HG03565 (cell line): ENCODE measurements around the gene THADA.
"Not testable (repeated sequence)": the region's sequence is repeated elsewhere in the genome, so short reads cannot be mapped to it uniquely, and the experiment has no call there.

Source experiments
- ATAC-seq: cut with Tn5 transposase; IDR thresholded peaks from one replicate; pipeline ENCODE4 v1.9.1; 2021; ENCODE audit warnings: mild to moderate bottlenecking, moderate library complexity; ENCODE audit not compliant: unreplicated experiment

Gene THADA

GRCh38 chr2:43193652-43194120, 402.2 kb downstream of the THADA start:
- no peak for ATAC-seq

DNA sequence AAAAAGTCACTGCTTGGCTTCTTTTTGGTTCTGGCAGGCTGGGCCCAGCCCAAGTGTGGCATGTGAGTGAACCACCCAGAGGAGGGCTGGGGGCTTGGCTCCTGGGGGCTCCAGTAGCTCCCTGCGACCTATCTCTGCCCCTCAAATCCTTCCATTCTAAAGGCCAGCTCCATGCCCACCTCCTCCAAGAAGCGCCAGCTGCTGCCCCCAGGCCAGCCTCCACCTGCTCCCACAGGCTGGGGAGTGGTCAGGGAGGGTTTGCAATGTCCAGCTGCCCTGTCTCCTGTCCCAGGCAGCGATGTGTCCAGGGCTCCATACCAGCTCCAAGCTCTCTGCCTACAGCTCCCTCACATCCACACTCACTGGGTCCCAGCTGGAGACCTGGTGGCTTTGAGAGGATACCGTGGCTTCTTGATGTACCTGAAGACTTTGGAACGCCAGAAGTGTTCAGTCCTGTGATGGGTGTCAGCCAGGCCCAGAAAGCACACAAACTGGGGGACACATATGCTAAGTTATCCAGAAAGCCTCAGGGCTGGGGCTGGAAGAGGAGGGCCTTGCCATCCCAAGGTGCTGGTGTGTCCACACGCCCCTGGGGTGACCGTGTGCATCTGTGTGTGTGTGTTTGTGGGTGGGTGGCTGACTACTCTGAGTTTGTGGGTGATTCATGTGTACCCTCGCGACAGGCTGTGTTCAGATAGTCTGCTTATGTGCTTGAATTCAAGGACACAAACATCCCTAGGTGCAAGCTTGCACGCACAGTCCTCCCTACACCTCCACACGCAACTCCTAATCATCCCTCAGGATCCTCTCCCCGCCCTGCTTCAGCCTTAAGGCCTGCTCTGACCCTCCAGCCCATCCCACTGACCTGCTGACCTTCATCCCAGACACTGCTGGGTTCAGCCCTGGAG, 402.8 kb downstream of the THADA start:
- no peak for ATAC-seq

- ATAC-seq = no peak
Measured at GRCh38 chr2:43191947-43192516, 403.8 kb downstream of the THADA start.

GRCh38 chr2:43190311-43191052, 405.4 kb downstream of the THADA start:
- ATAC-seq = no peak

GRCh38 chr2:43189861-43190260, 406.0 kb downstream of the THADA start:
- ATAC-seq = not testable (repeated sequence)

GRCh38 chr2:43188561-43189386, 407.1 kb downstream of the THADA start:
- ATAC-seq = no peak

DNA sequence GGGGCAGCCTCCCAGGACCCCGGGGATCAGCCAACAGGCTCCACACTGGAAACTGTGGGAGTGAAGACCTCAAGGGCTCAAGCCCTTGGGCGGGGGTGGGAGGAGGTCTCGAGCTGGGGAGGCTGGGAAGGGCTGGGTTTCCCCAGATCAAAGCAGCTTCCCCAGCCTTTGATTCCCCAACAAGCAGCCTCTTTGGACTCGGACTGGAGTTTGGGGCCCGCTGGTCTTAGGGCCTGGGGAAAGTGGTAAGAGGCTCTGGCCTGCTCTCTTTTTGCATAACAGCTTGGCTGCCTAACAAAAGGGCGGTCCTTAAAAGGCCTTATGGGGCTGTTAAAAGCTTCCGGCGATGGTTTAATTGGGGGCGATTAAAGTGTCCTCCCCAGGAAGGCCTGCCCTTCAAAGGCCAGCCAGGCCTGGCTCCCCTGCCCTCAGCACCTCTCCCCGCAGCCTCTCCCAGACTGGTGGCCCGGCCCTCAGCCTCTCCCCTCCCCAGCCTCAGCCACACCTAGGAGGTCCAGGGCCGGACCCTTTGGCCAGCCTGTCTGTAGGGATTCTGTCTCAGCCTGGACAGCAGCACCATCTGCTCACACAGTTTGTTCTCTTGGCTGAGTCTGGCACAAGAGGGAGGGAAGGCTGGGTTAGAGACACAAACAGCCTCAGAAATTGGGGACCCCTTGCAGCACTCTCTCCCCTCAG, 409.0 kb downstream of the THADA start:
- ATAC-seq = no peak

DNA sequence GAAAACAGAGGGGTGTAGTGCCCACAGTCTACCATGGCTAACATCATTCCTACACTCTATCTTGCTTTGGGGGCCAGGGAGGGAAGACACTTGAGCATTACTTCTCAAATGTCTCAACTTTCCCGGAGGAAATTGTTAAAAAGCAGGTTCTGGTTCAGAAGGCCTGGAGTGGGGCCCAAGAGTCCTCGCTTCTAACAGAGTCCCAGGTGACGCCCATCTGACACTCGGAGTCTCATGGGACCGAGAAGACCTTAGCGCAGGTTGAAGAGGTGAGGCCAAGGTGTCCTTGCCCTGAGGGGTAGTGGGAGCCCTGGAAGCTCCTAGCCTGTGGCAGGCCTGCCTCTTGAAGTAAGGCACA, 409.5 kb downstream of the THADA start:
- no peak for ATAC-seq

GRCh38 chr2:43185146-43185545, 410.7 kb downstream of the THADA start:
- no peak for ATAC-seq

DNA sequence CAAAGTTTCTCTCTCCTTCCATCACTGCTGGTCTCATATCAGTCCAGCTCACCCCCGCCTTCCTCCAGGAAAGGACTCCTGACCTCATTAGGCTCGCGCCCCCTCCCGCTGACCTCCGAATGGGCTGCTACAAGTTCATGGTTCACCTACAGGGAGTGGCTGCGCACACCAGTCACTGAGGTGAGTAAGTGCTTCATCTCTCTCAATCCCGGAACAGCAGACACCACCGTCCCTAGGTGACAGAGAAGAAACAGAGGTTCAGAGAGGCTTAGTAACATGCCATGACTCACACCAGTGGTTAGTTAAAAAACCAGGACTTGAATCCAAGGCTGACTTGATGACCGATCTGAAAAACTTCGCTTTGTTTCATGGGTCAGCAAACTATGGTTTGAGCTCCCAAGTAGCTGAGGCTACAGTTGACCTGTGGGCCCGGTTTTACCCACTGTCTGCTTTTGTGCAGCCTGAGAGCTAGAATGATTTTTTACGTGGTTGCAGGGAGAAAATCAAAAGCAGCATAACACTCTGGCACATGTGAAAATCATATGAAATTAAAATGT, 411.4 kb downstream of the THADA start:
- no peak for ATAC-seq

DNA sequence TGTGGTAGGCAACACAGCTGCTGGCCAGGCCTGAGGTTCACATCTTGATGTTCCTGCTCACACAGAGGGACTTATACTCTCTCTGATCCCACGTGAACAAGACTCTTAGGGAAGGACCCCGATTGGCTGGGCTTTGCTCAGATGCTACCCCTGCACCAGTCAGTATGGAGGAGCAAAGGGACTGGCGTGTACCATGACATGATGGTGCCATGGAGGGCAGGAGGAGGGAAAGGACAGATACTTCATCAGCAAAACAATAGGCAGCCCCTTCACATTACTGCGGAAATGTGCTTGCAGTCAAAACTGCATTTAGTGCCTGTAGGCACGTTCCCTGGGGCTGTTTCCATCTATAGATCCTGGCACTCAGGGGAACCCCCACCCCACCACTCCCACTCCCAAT, 412.1 kb downstream of the THADA start:
- no peak for ATAC-seq

GRCh38 chr2:43180897-43181296, 414.9 kb downstream of the THADA start:
- no peak for ATAC-seq
